Activated T-cell treated with anti-CD3 and anti-CD28 coated beads, Interleukin-2, amount 50 U/mL, for 72 hours (primary cell): ENCODE measurements around the gene FBXL12. TPM values are rescaled to one million over a fixed set of nuclear protein-coding genes. Genes with fewer than 3 reads are reported as not detected.

Source experiments
- ATAC-seq, 2 donors: fragments of 150-1000 bp; cut with Tn5 transposase; replicated peaks in 1 of 2; 2 replicates each; pipeline ENCODE4 v1.10.0; 2021; ENCODE audit warnings: moderate library complexity in 2 of 2, mild to moderate bottlenecking in 1 of 2
- DNase-seq, 2 donors: peaks; one replicate each; pipeline ENCODE4 v3.0.0; 2021 to 2022; ENCODE audit warnings: mixed read lengths in 1 of 2
- H3K27ac Mint-ChIP-seq: one replicate; pipeline ENCODE4 v1.8.0; 2022; ENCODE audit warnings: mild to moderate bottlenecking, moderate library complexity, mixed read lengths
- H3K27me3 Mint-ChIP-seq: one replicate; pipeline ENCODE4 v1.8.0; 2022; ENCODE audit warnings: low read depth, mixed read lengths
- H3K36me3 Mint-ChIP-seq, 2 donors: one replicate each; pipeline ENCODE4 v1.8.0; 2022; ENCODE audit warnings: mixed read lengths in 2 of 2, mild to moderate bottlenecking in 1 of 2; ENCODE audit not compliant: insufficient read depth in 2 of 2
- H3K4me1 Mint-ChIP-seq: one replicate; pipeline ENCODE4 v1.8.0; 2022; ENCODE audit warnings: low read depth, mixed read lengths
- H3K4me3 Mint-ChIP-seq, 2 donors: one replicate each; pipeline ENCODE4 v1.8.0; 2022; ENCODE audit warnings: mild to moderate bottlenecking in 2 of 2, mixed read lengths in 2 of 2, moderate library complexity in 2 of 2
- H3K9me3 Mint-ChIP-seq, 2 donors: one replicate each; pipeline ENCODE4 v1.8.0; 2022; ENCODE audit warnings: mixed read lengths in 2 of 2
- total RNA-seq, 2 donors: library from RNA; stranded (reverse); gene quantifications; one replicate each; pipeline ENCODE4 v1.2.3, GENCODE V29; 2022

Gene FBXL12
- 10 to 100 TPM; 34.1 to 36.9 TPM for total RNA-seq

DNA sequence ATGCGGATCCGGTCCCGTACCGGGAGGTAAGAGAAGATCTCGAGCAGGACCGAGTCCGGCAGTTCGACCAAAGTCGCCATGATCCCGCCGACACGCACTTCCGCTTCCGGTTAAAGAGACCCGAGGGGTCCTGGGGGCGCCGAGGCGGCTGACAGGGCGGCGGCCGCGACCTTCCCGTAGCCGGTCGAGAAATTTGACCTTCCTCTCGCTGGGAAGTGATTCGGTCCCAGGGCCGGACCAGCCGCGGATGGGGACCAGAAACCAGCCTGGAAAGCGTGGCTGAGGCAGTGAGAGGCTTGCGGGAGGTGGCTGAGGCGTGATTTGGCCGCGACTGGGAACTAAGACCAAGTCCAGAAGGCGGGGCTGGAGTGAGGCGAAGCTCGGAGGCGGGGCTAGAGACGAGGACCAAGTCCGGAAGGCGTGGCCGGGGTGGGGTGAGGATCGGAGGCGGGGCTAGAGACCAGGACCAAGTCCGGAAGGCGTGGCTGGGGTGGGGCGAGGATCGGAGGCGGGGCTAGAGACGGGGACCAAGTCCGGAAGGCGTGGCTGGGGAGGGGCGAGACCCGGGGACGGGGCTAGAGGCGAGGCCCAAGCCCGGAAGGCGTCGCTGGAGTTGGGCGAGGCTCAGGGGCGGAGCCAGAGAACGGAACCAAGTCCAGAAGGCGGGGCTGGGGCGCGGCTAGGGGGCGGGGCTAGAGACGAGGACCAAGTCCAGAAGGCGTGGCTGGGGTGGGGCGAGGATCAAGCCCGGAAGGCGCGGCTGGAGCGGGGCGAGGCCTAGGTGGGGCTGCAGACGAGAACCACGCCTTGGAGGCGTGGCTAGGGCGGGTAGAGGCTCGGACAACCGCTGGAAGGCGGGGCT is at the start of gene FBXL12:
Gene FBXL12 (minus strand): TSS at position 346 of the 862 bp plus-strand sequence. CDS start 266 bp downstream, at position 80.
- H3K27ac Mint-ChIP-seq = peak within 1 kb of the TSS; percentile 75
- ATAC-seq = peak; percentile 90

DNA sequence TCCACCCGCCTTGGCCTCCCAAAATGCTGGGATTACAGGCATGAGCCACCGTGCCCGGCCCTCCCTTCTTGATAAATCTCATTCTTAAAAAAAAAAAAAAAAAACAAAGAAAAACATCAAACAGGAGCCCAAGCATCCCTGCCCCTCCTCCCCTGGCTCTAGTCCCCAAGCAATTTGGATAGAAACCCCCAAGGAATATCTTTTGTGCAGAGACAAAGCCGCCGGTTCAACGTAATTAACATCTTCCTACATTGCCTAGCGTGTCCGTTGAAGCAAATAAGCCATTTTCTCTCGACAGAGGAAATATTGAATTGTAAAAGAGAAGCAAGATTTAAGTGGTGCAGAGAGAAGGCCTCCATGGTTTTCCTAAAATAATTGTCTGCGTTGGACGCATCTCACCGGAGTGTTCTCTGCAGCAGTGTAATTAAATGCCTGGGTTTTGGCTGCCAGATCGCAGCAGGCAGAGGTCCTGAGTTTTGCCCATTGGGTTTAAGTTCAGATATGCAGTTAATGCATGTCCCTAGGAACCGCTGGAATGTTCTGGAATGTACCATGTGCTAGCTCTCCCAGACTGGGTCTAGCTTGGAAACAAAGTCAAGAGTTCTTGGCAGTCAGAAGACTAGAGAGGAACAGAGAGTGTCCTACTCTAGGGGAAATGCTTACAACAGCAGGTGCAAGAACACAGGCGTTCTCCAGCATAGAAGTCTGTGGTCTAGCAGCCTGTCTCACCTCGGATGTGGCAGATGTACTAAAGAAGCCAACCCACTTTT is 47.0 kb upstream of the FBXL12 start:
- Mint-ChIP-seq H3K27me3 (no peaks in the 10 kb centered on the region), H3K36me3 (no peaks in the 10 kb centered on the region), H3K4me3 (no peak overlapping the region), H3K27ac (no peak overlapping the region), H3K9me3 (no peaks in the 10 kb centered on the region), H3K4me1 (peaks cover 54% of the 10 kb centered on the region)
- ATAC-seq (peak; percentile 58 to 67), DNase-seq (no peak)

More for the DNA sequence above, at the start of gene FBXL12:
- H3K36me3 Mint-ChIP-seq = peaks cover 9 to 12% of the 10 kb centered on the region in 2 donors
- H3K27me3 Mint-ChIP-seq = no peaks in the 10 kb centered on the region
- peak; percentile 100 for DNase-seq
- peak within 1 kb of the TSS; percentile 91 to 93 for H3K4me3 Mint-ChIP-seq
- H3K9me3 Mint-ChIP-seq = peaks cover 0 to 3% of the 10 kb centered on the region in 2 donors
- H3K4me1 Mint-ChIP-seq = peaks cover 27% of the 10 kb centered on the region

DNA sequence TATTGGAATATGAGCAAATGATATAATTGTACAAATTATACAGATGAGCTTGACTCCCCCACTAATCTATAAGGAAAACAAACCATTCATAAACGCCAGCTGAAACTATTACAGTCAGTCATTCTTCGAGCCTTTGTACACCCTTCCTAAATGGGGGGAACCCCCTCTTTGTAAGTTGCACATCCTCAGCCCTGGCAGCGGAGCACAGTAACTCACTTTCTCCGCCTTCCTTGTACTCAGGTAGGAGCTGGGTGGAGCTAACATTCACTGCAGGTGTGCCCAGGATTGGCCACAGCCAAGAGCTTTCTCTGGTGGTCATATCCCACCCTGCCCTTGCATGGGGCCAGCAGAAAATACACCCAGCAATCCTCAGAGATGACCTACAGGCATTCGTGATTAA is 44.9 kb upstream of the FBXL12 start:
- Mint-ChIP-seq H3K4me1 (peaks cover 72% of the 10 kb centered on the region), H3K36me3 (no peaks in the 10 kb centered on the region), H3K9me3 (no peaks in the 10 kb centered on the region), H3K4me3 (peak overlapping the region; percentile 66 to 71), H3K27ac (peak overlapping the region; percentile 46), H3K27me3 (no peaks in the 10 kb centered on the region)
- DNase-seq (peak in 1 of 2 donors; percentile 22), ATAC-seq (peak; percentile 54 to 55)

- ATAC-seq (peak; percentile 38 to 54), DNase-seq (peak in 1 of 2 donors; percentile 25)
- H3K4me3 Mint-ChIP-seq = peak overlapping the region; percentile 66 to 71
- no peaks in the 10 kb centered on the region for H3K36me3 Mint-ChIP-seq
- H3K9me3 Mint-ChIP-seq = no peaks in the 10 kb centered on the region
- peak overlapping the region; percentile 84 for H3K27ac Mint-ChIP-seq
- no peaks in the 10 kb centered on the region for H3K27me3 Mint-ChIP-seq
- peaks cover 81% of the 10 kb centered on the region for H3K4me1 Mint-ChIP-seq
Observed at GRCh38 chr19:9862938-9863337, 44.1 kb upstream of the FBXL12 start.

- Mint-ChIP-seq H3K4me1 (peaks cover 92% of the 10 kb centered on the region), H3K9me3 (no peaks in the 10 kb centered on the region), H3K27me3 (no peaks in the 10 kb centered on the region), H3K4me3 (peak overlapping the region in 1 of 2 donors; percentile 50), H3K36me3 (no peaks in the 10 kb centered on the region), H3K27ac (no peak overlapping the region)
- ATAC-seq (no peak), DNase-seq (no peak)
Observed at GRCh38 chr19:9861503-9861902, 42.6 kb upstream of the FBXL12 start.

- no peak for ATAC-seq
Observed at GRCh38 chr19:9860407-9860806, 41.5 kb upstream of the FBXL12 start.

DNA sequence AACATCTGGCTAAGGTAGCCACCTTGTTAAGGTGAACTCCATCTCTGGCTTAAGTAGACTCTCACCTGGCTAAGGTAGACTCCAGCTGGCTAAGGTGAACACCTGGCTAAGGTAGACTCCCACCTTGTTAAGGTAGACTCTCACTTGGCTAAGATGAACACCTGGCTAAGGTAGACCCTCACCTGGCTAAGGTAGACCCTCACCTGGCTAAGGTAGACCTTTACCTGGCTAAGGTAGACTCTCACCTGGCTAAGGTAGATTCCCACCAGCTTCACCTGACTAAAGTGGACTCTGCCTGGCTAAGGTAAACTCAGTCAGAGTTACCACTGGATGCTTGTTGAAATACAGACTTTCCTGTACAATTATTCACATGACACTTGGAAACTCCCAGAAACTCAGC is 39.9 kb upstream of the FBXL12 start:
- peak overlapping the region; percentile 78 to 87 for H3K4me3 Mint-ChIP-seq
- peak overlapping the region; percentile 59 for H3K27ac Mint-ChIP-seq
- H3K27me3 Mint-ChIP-seq = no peaks in the 10 kb centered on the region
- no peaks in the 10 kb centered on the region for H3K9me3 Mint-ChIP-seq
- peaks cover 0 to under 1% of the 10 kb centered on the region in 2 donors for H3K36me3 Mint-ChIP-seq
- ATAC-seq (no peak), DNase-seq (no peak)
- peaks cover 76% of the 10 kb centered on the region for H3K4me1 Mint-ChIP-seq

More at GRCh38 chr19:9860407-9860806, 41.5 kb upstream of the FBXL12 start:
- Mint-ChIP-seq H3K27ac (no peak overlapping the region), H3K27me3 (no peaks in the 10 kb centered on the region), H3K4me1 (peaks cover 87% of the 10 kb centered on the region), H3K4me3 (no peak overlapping the region), H3K36me3 (no peaks in the 10 kb centered on the region), H3K9me3 (no peaks in the 10 kb centered on the region)
- DNase-seq = no peak

- Mint-ChIP-seq H3K27ac (peak overlapping the region; percentile 68), H3K4me3 (peak overlapping the region; percentile 78 to 87), H3K9me3 (no peaks in the 10 kb centered on the region), H3K4me1 (peaks cover 75% of the 10 kb centered on the region), H3K36me3 (peaks cover 0 to 1% of the 10 kb centered on the region in 2 donors), H3K27me3 (no peaks in the 10 kb centered on the region)
- DNase-seq (no peak), ATAC-seq (peak; percentile 76 to 79)
Observed at GRCh38 chr19:9857920-9858746, 39.3 kb upstream of the FBXL12 start.

DNA sequence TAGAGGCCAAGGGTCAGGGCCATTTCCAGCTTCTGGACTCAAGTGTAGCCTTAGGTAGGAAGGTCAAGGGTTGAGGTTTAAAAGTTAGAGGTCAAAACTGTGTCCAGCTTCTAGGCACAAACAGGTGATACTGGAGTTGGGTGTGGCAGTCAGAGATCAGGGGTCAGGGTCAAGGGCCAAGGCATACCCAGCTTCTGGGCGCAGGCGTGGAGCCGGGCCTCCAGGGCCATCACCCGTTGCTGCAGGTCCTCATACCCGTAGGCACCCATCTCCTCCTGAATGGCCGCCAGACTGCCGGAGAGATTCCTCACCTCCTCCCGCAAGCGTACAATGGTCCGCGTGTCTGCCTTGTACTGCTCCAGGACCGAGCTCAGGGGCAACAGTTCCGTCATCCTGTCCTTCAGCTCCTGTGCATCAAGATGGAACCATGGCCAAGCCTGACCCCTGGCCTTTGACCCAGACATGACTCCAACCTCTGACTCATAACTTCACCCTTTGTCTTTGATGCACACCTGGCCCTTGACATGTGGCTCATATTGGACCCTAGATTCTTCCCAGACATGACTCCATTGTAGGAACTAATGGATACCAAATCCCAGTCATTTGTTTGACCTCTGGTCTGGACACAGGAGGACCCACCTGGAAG is 38.3 kb upstream of the FBXL12 start:
- no peak for DNase-seq
- H3K27me3 Mint-ChIP-seq = no peaks in the 10 kb centered on the region
- H3K27ac Mint-ChIP-seq = peak overlapping the region; percentile 68
- no peak for ATAC-seq
- H3K4me3 Mint-ChIP-seq = peak overlapping the region; percentile 78 to 87
- H3K36me3 Mint-ChIP-seq = peaks cover 0 to 1% of the 10 kb centered on the region in 2 donors
- H3K9me3 Mint-ChIP-seq = no peaks in the 10 kb centered on the region
- H3K4me1 Mint-ChIP-seq = peaks cover 72% of the 10 kb centered on the region

- Mint-ChIP-seq H3K36me3 (peaks cover 0 to 1% of the 10 kb centered on the region in 2 donors), H3K27me3 (no peaks in the 10 kb centered on the region), H3K4me3 (no peak overlapping the region), H3K27ac (no peak overlapping the region), H3K9me3 (no peaks in the 10 kb centered on the region), H3K4me1 (peaks cover 69% of the 10 kb centered on the region)
- DNase-seq = no peak
- no peak for ATAC-seq
Observed at GRCh38 chr19:9856609-9857008, 37.7 kb upstream of the FBXL12 start.

- H3K27ac Mint-ChIP-seq = no peak overlapping the region
- peaks cover 0 to 1% of the 10 kb centered on the region in 2 donors for H3K36me3 Mint-ChIP-seq
- H3K27me3 Mint-ChIP-seq = no peaks in the 10 kb centered on the region
- peaks cover 52% of the 10 kb centered on the region for H3K4me1 Mint-ChIP-seq
- DNase-seq = no peak
- no peak overlapping the region for H3K4me3 Mint-ChIP-seq
- no peaks in the 10 kb centered on the region for H3K9me3 Mint-ChIP-seq
- ATAC-seq = no peak
Observed at GRCh38 chr19:9854282-9854846, 35.5 kb upstream of the FBXL12 start.
